GM19324 (cell line): Measurements from ENCODE around the gene RSPH6A.
"Not testable (repeated sequence)": the region's sequence is repeated elsewhere in the genome, so short reads cannot be mapped to it uniquely, and the experiment has no call there.

Experiments used
- ATAC-seq: cut with Tn5 transposase; IDR thresholded peaks from one replicate; pipeline ENCODE4 v1.9.1; 2021; ENCODE audit warnings: mild to moderate bottlenecking, moderate library complexity; ENCODE audit not compliant: unreplicated experiment, low FRiP score

The RSPH6A gene

DNA sequence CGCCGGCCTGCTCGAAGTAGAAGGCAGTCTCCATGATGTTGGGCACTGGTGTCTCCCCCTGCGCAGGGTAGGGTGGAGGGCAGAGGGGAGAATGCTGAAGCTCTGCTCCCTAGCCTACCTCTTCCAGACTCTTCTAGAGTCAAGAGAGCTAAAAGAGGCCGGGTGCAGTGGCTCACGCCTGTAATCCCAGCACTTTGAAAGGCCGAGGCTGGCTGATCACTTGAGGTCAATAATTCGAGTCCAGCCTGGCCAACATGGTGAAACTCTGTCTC is 10.2 kb downstream of the RSPH6A start:
- ATAC-seq: no peak

DNA sequence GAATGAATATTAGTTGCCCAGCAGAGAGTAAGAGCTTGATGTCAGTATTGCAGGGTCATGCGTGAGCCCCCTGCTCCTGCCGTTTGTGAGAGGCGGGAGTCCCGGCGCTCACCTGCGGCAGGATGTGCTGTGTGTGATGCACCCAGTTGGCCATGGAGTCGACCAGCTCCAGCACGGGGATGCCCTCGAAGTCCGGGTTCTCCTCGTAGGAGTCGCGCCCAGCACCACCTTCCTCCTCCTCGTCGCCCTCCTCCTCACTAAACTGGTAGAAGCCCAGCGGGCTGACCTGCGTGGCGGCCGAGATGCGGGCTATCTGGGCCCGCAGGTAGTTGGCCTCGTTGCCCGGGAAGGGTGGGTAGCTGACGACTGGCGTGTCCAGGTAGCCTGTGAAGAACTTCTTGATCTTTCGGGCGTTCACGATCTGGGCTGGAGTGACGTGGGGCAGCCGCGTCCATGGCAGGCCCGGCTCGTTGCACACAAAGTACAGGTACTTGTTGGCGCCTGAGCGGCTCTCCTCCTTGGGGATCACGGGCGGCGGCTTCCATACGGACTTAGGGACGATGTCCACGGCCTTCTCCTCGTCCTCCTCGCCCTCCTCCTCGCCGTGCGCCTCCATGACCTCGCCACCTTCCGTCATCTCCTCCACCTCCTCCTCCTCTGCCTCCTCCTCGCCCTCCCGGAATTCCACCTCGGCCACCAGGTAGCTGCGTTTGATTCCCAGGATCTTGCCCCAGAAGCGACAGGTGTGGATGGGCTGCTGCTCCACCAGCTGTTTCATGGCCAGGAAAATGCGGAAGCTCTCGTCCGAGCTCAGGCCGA is 10.8 kb downstream of the RSPH6A start:
- ATAC-seq: no peak

DNA sequence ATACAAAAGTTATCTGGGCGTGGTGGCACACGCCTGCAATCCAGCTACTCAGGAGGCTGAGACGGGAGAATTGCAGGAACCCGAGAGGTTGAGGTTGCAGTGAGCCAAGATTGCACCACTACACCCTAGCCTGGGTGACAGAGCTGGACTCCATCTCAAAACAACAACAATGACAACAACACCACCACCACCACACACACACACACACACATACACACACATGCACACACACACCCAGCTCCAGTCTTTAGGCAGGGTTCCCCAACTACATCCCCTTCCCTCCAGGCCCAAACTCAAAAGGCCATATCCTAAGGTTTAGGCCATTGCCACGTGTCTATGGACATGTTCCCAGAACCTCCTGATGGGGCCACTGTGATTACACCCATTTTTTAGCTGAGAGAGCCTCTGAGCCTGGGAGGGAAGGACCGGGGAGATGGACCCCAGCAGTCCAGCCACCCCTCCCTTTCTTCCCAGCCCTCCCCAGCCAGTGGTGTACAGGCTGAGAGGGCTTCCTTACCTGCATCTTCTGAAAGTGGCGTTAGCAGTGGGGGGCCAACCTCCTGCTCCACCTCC is 13.4 kb downstream of the RSPH6A start:
- ATAC-seq: no peak

DNA sequence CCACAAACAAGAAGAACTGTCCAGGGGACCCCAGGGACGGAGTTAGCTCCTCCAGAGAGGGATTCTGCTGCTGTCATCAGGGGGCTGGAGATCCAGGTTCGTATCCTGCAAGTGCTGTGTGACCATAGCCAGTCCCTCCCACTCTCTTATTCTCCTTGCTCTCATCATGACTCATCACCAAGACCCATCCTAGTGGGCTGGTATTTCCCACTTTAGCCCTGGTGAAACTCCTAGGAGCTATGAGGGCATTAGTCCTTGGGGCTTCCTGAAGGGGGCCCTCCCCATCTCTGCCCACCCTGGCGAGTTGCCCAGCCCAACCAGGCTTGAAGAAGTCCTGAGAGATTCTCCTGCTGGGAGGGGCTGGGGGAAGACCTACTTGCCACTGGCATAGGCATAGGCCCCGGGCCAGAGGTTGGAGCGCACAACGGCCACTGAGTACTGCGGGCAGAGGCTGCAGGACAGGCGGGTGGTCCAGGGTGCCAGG is 15.0 kb downstream of the RSPH6A start:
- no peak for ATAC-seq

DNA sequence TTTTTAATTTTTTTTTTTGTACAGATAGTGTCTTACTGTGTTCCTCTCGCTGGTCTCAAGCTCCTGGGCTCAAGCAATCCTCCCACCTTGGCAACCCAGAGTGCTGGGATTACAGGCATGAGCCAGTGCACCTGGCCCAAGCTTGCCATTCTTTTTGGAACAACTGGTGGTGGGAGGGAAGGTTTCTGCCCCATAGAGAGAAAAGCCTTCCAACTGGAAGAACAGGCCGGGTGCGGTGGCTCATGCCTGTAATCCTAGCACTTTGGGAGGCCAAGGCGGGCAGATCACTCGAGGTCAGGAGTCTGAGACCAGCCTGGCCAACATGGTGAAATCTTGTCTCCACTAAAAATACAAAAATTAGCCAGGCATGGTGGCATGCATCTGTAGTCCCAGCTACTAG is 15.6 kb downstream of the RSPH6A start:
- not testable (repeated sequence) for ATAC-seq

DNA sequence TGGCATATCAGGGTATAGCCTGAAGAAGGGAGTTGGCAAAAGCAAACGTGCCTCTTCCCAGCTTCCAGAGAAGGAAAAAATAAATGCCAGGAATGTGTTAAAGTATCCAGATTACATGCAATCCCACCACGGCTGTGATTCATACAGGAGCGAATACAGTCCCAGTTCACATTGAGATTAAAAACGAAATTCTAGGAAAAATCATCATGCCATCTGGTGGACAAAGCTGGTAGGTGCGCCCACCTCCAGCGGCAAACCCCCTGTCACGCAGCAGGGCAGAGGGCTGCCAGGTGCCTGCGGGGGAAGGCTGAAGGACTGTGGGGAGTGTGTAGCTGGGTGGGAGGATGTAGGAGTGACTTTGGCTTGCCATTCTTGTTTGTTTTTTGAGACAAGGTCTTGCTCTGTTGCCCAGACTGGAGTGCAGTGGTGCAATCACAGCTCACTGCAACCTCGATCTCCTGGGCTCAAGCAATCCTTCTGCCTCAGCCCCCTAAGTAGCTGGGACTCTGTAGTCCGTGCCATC is 16.1 kb downstream of the RSPH6A start:
- no peak for ATAC-seq

DNA sequence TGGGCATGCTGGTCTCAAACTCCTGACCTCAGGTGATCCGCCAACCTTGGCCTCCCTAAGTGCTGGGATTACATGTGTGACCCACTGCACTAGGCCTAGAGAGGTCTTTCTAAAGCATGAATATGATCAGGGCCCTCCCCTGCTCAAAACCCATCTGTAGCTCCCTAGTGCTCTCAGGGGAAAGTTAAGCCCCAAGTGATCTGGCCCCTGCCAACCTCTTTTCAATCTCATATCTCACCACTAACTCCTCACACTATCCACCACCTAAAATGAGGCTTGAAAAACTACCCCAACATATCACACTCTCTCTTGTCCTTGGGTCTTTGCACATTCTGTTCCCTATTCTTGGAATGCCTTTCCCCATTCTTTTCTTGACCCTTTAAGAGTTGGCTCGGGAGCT is 20.5 kb downstream of the RSPH6A start:
- no peak for ATAC-seq

DNA sequence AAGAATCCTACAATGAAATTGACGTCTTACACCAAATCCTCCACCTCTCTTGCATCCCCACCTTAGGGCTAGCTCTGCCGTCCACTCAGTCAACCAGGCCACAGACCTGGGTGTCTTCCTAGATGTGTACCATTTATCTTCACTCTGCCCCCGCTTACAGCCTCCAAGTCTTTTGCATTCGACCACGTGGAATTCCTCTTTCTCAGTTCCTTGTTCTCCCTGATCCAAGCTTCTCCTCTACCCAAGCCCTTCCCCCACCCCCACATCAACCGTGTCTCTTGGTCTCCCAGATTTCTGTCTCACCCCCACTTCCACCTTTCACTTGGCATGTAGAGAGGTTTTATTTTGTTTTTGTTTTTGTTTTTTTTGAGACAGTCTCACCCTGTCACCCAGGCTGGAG is 21.2 kb downstream of the RSPH6A start:
- ATAC-seq: no peak

DNA sequence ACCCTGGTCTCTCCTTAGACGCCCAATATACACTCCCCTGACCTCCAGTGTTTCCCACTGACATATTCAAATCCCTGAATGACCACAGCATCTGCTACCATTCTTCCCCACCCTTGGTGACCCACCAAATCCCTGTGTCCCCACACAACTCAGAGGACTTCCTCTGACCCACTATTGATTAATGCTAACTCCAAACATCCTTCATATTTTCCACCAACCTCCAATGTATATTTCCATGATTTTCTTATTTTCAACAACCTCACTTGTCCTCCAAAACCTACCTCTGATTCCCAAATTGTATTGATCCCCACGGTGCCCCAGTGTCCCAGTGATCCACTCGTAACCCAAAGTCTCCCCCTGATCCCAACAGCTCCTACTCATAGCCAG is 21.9 kb downstream of the RSPH6A start:
- ATAC-seq: peak; percentile 4

DNA sequence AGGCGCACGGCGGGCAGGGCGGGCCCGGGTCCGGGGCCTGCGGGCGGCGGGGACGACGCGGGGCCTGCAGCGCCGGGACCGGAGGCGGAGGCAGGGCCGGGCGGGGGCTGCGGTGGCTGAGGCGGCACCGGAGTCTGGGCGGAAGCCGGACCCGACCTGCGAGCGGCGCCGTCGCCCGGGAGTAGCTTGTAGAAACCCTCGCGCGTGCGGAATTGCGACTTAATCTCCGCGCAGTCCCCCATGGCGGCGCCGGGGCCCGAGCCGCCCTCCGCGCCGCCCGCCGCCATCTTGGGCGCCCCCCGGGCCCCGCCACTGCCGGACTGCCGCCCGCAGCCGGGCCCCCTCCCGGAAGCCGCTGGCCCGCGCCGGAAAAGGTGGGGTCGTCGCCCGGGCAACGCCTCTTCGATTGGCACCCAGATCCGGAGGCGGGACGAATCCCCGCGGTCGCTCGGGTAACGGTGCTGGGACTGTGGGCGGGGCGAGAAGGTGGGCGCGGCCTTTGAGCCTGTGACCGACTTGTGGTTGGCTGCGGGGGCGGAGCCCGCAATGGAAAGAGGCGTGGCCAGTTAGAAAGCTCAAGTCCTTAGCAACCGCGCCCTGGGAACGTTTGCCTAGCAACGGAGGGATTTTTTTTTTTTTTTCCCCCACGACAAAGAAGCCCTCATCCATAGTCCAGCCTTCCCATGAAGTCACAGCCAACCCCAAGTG is 22.5 kb downstream of the RSPH6A start, which contains the start of gene DMWD:
Gene DMWD (minus strand): TSS at position 376 of the 708 bp plus-strand sequence. CDS start 89 bp downstream, at position 287.
- ATAC-seq: peak; percentile 97

DNA sequence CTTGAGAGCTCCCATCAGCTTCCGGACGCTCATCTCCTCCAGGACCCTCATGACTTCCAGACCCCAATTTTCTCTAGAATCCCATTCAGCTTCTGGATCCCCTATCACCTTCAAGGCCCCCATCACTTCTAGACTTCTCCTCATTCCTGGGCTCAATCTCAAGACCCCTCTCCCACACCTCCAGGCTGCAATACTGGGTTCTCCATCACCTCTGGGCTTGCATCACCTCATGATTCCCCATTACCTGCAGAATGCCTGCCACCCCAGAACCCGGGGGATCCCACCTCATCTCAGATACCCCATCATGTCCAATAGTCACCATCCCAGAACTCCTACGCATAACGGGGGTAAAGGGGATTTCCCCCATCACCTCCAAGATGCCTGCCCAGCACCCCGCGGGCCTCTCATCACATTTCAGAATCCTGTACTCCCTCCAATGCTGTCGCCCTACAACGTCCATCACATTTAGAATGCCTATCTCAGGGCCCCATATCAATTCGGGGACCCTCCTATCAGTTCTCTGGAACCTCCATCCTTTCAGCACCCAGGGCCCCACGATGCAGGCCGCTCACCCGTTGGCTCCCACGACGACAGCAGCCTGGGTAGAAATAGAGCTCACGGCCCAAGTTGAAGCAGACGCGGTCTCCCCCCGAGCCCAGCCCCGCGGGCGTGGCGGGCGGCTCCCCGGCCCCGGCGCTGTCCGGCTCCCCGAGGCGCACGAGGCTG is 23.2 kb downstream of the RSPH6A start:
- peak; percentile 37 for ATAC-seq

DNA sequence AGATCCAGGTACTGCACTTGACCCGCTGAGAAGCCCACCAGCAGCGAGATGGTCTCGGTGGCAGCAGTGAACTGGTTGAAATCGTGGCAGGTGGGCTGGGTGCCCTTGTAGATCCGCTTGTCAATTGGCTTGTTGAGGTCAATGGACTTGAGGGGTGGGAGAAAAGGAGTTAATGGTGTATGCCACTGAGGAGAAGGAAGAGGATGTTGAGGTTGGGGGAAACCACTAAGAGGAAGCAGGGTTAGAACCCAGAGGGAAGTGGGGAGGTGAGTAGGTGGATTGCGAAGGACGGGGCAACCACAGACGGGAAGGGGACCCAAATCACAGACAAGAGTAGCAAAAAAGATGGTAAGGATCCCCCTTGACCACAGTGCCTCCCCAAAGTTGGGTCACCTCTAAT is 24.2 kb downstream of the RSPH6A start:
- no peak for ATAC-seq

DNA sequence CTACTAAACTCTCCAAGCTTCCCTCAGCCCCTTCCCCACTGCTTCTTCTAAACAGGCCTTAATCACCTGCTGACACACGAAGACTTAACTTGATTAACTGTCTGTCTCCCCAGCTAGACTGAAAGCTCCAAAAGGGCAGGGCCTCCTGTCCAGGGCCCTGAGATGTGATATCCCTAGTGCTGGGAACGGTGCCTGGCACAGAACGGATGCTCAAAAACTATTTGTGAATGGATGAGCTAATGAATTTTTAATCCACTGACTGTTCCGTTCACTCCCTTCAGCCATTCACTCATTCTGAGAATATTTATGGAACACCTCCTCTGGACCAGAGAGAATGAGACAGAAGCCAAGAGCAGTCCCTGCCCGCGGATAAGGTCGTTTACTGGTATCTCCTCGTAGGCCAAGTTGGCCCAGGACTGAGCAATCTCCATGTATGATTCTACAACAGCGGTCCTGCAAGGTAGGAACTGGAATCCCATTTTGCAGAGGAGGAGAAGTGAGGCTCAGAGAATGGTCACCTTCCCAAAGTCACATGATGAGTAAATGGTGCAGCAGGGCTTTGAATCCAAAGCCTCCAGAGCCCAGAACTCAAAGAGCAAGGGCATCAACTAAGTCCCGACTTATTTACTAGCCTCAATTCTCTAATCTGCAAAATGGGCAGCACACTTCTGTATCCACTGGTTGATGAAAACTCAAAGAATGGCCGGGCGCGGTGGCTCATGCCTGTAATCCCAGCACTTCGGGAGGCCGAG is 25.9 kb downstream of the RSPH6A start:
- no peak for ATAC-seq

DNA sequence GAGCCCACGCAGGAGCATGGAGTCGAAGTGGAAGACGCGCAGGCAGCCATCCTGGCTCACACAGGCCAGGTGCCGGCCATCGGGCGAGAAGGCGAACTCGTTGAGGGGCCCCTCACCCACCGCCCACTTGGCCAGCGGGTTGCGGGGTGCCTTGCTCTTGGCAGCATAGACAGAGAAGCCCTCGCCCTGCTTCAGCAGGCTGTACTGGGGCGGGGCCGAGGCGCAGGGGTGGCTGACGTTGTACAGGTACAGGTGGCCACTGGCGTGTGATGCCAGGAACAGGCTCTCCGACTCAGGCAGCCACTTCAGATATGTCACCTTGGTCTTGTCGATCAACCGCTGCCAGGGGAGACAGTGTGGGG is 28.6 kb downstream of the RSPH6A start:
- no peak for ATAC-seq

DNA sequence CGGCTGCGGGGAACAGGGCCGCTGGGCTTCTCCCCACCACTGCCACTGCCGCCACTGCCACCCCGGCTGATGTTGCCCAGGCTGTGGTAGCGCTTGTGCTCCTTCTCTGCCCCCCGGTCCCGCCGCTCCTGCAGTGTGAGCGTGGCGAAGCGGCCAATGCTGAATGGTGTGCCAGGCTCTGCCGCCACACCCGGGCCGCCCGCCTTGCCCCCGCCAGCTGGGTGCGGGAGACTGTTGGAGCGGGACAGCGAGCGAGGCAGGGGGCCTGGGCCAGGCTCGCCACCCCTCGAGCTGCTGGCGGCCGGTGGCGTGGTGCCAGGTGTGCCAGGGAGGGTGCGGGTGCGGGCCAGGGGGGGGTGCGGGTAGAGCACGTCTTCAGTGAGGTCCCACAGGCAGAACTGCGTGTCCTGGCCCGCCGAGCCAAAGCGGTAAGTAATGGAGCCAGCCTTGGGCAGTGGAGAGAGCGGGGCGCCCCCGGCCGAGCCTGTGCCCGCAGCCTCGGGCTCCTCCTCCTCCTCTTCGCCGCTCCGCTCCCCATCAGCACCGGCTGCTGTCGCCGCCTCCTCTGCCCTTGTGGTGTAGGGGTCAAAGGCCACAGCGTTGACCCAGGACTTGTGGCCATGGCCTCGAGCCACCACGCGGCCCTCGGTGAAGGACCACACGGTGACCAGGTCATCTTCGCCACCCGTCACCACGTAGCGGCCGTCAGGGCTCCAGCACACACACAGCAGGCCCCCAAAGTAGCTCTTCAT is 29.2 kb downstream of the RSPH6A start:
- ATAC-seq: no peak

DNA sequence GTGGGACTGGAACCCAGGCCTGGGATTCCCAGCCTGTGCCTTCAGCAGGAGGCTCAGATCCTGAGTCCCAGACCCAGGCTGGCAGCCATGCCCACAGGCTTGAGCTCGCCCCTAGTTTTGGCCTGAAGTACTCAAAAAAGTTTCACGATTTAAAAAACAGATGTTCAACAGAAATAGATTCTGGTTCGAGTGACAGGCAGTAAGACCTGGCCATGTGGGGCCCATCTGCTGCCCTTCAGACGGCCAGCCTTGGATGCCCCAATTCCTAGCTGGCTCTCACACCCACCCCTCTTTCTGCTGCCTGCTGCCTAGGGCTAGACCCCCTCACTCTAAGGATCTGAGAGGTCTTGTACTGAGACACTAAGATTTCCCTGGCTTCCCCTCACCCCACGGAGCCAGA is 30.0 kb downstream of the RSPH6A start:
- ATAC-seq: no peak

DNA sequence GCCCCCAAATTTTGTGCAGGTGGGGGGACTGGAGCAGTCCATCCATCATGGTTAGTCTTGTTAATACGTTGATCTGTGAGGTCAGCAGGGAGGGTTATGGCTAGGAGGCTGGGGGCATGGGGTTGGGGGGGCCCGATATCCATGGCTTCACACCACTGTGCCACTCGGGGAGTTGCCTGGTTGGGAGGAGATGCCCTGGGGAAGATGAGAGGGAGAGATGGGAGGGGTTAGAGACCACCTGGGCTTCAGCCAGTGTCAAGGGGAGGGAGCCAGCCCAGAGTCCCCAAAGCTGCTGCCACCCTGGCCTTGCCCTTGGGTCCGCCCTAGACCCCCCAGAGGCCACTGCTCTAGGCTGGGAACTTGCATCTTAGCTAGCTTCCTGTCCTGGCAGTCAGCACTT is 31.0 kb downstream of the RSPH6A start:
- ATAC-seq: no peak

DNA sequence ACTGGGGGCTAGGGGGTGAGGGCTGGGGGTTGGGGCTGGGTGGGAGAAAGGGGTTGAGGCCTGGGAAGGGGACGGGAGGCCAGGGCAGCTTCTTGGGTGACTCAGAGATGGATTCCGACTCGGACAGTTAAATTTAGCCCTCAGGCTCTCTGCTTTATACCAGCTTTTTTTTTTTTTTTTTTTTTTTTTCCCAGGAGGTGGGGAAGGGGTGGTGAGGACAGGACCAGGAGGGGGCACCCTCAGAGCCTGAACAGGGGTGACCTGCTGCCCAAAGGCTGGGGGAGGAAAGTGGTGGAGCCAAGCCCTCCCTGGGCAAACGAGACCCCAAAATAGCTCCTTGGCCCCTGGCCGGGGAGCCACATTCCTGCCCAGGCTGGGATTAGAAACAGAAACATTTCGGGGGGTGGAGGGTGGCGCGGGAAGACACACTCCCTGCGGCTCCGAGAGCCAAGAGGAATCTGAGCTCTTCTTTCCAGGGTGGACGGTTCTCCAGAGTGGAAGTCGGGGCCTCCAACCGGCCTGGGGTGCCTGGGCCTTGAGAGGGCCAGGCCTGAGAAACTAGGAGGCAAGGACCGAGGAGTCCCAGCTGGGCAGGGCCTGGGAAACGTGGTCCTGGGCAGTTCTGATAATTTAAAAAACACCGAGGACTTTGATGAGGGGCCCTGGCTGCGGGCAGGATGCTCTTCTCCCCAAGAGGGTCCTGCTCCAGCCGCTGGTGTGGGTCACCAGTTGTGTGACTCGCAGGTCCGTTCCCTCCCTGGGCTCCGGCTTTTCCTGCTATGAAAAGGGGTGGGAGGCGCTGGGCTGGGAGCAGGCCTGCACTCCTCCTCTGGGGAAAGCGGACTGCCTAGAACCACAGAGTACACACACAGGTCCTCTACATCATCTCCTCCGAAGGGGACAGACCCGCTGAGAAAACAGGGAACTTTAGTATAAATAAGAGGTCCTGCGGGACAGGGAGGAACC is 32.0 kb downstream of the RSPH6A start:
- ATAC-seq: no peak
